Motor neuron (in vitro differentiated cells): ENCODE measurements around the gene MAN1C1. TPM values are rescaled to one million over a fixed set of nuclear protein-coding genes. Genes with fewer than 3 reads are reported as not detected.
"Not testable (repeated sequence)": the region's sequence is repeated elsewhere in the genome, so short reads cannot be mapped to it uniquely, and the experiment has no call there.

ENCODE experiments used
- ATAC-seq, 8 experiments: fragments of 200-7000 bp; cut with Tn5 transposase; replicated peaks in 6 of 8; 2 replicates each; pipeline ENCODE4 v1.8.0; 2021; ENCODE audit warnings: mild to moderate bottlenecking in 8 of 8, moderate library complexity in 8 of 8
- H3K27ac ChIP-seq, 2 donors: fragments of 250-450 bp; sonication (Bioruptor Pico); 2 replicates each; pipeline ENCODE4 v1.9.0; 2021; ENCODE audit warnings: antibody characterized with exemption in 2 of 2, mild to moderate bottlenecking in 2 of 2, moderate library complexity in 1 of 2
- H3K4me1 ChIP-seq, 2 donors: fragments of 250-450 bp; sonication (Bioruptor Pico); replicated peaks in 1 of 2; 2 replicates each; pipeline ENCODE4 v1.6.1; 2021; ENCODE audit warnings: antibody characterized with exemption in 2 of 2, mild to moderate bottlenecking in 2 of 2, moderate library complexity in 1 of 2
- H3K4me3 ChIP-seq, 5 donors: fragments of 250-450 bp; sonication (Bioruptor Pico); 2 replicates each; pipeline ENCODE4 v1.9.0; 2021; ENCODE audit warnings: antibody characterized with exemption in 5 of 5, mild to moderate bottlenecking in 5 of 5, moderate library complexity in 4 of 5
- WGBS, 10 experiments: fragments of 450-650 bp; shearing (Covaris generic); methylation state at CpG; one replicate each; pipeline ENCODE4 v1.0.0; 2022; 5-methylcytosine and 5-hydroxymethylcytosine counted together
- in situ Hi-C, 9 experiments: fragments of 400-800 bp; cut with MboI; loops; one replicate each; pipeline ENCODE4 v1.15.0; 2021; ENCODE audit warnings: low sequenced_read_pairs in 9 of 9, low pct_unique_long_range_greater_than_20kb in 2 of 9; ENCODE audit not compliant: unreplicated experiment in 9 of 9
- total RNA-seq, 8 experiments: library from RNA; unstranded; fragments of 300-600 nt; gene quantifications; 2 replicates each; pipeline versions ENCODE4 v1.2.3 to v1.2.4, GENCODE V29; 2022

Gene MAN1C1
- total RNA-seq, 8 experiments from 2014 or later: 1.2 to 67.4 (median 5.7) TPM

DNA sequence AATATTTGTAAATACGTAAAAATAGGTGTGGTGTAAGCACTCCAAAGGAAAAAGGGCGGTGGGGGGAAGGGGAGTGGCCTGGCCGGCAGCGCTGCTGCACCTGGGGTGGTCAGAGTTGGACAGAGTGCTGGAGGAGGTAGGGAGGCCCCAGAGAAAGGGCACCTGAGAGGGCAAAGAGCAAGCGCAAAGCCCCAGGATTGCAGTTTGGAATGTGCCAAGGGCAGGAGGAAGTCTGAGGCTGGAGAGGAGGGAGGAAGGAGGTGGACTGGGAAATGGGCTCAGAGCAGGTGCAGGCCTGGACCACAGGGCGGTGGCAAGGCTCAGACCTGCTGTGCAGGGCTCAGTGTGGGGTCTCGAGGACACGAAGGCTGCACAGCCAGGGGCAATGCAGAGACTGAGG lies 42.6 kb upstream of the MAN1C1 start:
- no peak overlapping the region for H3K4me3 ChIP-seq
- in situ Hi-C loops: no loop called here
- no peak overlapping the region for H3K27ac ChIP-seq
- 40 to 82% (median 70%) methylated on average over 1 to 7 of the region's 8 CpGs; no CpG with 5 or more reads in 3 of the 10 experiments for WGBS, 10 experiments
- no peak for ATAC-seq
- peaks cover 4 to 9% of the 10 kb centered on the region in 2 donors for H3K4me1 ChIP-seq

DNA sequence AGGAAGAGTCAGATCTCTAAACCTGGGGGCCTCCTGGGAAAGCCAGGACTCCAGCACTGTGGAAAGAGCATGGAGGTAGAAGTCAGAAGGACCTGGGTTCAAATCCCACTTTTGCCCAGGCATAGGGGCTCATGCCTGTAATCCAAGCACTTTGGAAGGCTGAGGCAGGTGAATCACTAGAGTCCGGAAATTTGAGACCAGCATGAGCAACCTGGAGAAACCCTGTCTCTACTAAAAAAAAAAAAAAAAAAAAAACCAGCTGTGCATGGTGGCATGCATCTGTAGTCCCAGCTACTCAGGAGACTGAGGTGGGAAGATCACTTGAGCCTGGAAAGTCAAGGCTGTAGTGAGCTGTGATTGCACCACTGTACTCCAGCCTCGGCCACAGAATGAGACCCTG lies 41.4 kb upstream of the MAN1C1 start:
- 70 to 100% (median 87%) methylated on average over 2 of the region's 2 CpGs; no CpG with 5 or more reads in 6 of the 10 experiments for WGBS, 10 experiments
- no peak for ATAC-seq
- Histone ChIP-seq H3K4me3 (no peak overlapping the region), H3K4me1 (peaks cover 0 to 7% of the 10 kb centered on the region in 2 donors), H3K27ac (no peak overlapping the region)
- in situ Hi-C loops: no loop called here

DNA sequence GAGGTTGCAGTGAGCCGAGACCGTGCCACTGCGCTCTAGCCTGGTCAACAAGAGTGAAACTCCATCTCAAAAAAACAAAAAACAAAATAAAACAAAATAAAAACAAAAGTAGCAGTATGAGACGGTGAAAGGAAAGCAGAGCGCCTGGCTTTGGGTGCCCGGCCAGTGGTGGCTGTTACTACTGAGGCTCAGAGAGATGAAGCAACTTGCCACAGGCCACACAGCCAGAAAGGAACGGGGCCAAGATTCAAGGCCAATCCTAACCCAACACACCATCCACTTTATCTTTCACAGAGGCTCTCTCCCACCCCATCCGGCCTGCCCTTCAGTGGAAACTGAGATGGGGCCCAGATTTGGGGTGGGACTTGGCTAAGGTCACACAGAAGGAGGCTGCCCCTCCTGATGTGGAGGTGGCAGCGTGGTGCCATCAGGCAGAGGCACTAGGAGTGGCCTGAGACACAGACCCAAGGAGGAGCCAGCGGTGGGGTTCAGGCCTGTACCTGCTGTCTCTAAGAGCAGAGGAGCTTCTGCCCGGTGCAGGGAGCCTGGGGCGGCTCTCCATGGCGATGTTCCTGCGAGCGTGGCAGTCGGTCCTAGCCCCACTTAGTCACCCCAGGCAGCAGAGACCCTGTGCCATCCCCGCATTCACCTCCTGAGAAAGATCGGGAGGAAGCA lies 40.0 kb upstream of the MAN1C1 start:
- Histone ChIP-seq H3K4me1 (peaks cover 0 to 13% of the 10 kb centered on the region in 2 donors), H3K4me3 (no peak overlapping the region), H3K27ac (no peak overlapping the region)
- 80 to 100% (median 89%) methylated on average over 1 to 16 of the region's 18 CpGs for WGBS, 10 experiments
- ATAC-seq: no peak
- in situ Hi-C loops: no loop called here

DNA sequence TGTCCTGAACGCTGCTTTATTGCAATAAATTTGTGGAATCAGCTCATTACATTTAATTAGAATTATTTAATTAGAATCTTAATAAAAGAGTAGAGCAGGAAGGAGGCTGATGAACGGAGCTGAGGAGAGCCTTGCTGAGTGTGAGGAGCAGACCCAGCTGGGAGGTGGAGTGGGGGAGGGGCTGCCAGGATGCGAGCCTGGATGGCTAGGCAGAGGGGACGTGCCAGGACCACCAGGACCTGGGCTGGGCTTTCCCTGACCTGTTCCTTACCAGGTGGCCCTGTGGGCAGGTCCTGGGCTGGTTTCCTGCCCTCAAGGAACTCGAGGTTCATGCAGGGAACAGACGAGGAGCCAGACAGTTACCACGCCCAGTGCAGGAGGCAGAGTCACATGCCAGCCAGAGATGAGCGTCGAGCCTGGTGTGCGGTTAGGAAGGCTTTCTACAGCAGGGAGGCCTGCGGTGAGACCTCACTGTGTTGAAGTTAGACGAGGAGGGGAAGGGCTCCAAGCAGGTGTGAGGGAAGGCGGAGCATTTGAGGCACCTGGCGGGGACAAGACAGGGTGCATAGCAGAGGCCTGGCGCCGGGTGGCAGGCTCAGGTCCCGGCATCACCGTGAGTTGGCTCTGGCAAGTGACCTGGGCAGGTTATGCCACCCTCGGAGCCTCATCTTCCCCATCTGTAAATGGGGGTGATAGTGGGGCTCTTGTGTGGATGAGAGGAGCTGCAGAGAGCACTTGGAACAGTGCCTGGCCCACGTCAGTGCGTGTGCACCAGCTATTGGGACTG lies 39.3 kb upstream of the MAN1C1 start:
- no peak overlapping the region for H3K4me3 ChIP-seq
- in situ Hi-C loops: no loop called here
- WGBS, 10 experiments: 47 to 83% (median 65%) methylated on average over 2 to 18 of the region's 21 CpGs; no CpG with 5 or more reads in 4 of the 10 experiments
- peaks cover 0 to 14% of the 10 kb centered on the region in 2 donors for H3K4me1 ChIP-seq
- no peak overlapping the region for H3K27ac ChIP-seq
- ATAC-seq: peak in 1 of 8 experiments; percentile 9

GRCh38 chr1:25579292-25580252 lies 37.0 kb upstream of the MAN1C1 start:
- peak in 1 of 8 experiments; percentile 50 for ATAC-seq
- peaks cover 0 to 10% of the 10 kb centered on the region in 2 donors for H3K4me1 ChIP-seq
- no peak overlapping the region for H3K4me3 ChIP-seq
- 40 to 93% (median 77%) methylated on average over 2 to 16 of the region's 19 CpGs for WGBS, 10 experiments
- H3K27ac ChIP-seq: no peak overlapping the region
- in situ Hi-C loops: no loop called here

DNA sequence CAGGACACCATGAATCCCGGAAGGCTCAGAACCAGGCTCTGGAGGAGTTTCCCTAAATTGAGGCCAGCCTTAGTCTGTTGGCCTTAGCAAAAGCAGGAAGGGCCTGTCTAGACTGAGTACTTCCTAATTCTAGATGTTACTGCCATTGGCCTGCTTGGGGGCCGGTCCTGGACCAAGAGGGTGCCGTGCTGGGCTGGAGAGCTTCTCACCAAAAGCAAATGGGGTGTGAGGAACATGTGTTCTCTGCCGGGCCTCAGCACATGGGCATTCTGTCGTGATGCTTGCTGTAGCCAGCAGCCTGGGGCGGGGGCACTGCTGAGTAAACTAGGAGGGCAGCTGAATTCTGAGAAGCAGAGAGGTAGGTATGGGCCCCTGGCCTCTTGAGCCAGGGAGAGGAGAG lies 35.7 kb upstream of the MAN1C1 start:
- 67 to 100% (median 76%) methylated on average over 1 to 6 of the region's 6 CpGs; no CpG with 5 or more reads in 4 of the 10 experiments for WGBS, 10 experiments
- peak in 4 of 8 experiments; percentile 10 to 44 (median 18) for ATAC-seq
- Histone ChIP-seq H3K4me3 (no peak overlapping the region), H3K27ac (no peak overlapping the region), H3K4me1 (peaks cover 0 to 10% of the 10 kb centered on the region in 2 donors)
- in situ Hi-C loops: no loop called here

- ATAC-seq: peak in 3 of 8 experiments; percentile 19 to 62 (median 29)
- Histone ChIP-seq H3K4me1 (peaks cover 0 to 10% of the 10 kb centered on the region in 2 donors), H3K27ac (no peak overlapping the region), H3K4me3 (no peak overlapping the region)
- in situ Hi-C loops: no loop called here
- WGBS, 10 experiments: 40 to 73% (median 61%) methylated on average over 1 to 5 of the region's 5 CpGs; no CpG with 5 or more reads in 5 of the 10 experiments
Observed at GRCh38 chr1:25581764-25582163, 34.8 kb upstream of the MAN1C1 start.

DNA sequence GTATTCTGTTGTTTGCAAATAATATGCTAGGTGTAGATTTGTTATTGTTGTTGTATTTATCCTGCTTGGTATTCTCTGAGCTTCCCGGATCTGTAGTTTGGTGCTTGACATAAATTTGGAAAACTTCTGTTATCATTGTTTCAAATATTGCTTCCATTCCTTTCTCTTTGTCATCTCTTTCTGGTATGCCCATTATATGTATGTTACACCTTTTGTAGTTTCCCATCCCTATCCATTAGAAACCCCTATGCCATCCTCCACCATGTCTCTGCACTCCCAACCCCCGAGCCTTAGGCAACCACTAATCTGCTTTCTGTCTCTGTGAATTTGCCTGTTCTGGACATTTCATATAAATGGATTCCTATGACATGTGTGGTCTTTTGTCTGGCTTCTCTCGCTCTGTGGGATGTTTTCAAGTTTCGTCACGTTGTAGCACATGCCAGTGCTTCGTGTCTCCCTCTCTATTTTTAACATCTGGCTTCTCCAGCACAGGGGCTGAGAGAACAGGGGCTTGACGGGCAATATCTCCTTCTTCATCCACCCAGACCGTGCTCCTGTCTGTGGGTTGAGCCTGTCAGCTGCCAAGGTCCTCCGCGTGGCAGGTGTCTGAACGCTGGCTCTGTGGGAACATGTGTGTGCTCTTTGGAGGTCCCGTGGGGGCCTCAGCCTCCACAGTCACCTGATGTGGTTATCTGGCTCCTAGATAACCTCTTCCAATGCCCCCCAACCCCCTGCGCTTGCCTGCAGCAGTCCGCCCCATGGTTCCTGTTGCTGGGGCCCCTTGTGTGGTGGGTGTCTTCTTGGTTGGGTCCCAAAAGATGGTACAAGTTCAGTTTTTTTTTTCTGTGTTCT lies 32.8 kb upstream of the MAN1C1 start:
- in situ Hi-C loops: no loop called here
- Histone ChIP-seq H3K27ac (no peak overlapping the region), H3K4me3 (no peak overlapping the region), H3K4me1 (peaks cover 2 to 10% of the 10 kb centered on the region in 2 donors)
- WGBS, 10 experiments: 40 to 100% (median 89%) methylated on average over 2 to 13 of the region's 14 CpGs; no CpG with 5 or more reads in 1 of the 10 experiments
- no peak for ATAC-seq

DNA sequence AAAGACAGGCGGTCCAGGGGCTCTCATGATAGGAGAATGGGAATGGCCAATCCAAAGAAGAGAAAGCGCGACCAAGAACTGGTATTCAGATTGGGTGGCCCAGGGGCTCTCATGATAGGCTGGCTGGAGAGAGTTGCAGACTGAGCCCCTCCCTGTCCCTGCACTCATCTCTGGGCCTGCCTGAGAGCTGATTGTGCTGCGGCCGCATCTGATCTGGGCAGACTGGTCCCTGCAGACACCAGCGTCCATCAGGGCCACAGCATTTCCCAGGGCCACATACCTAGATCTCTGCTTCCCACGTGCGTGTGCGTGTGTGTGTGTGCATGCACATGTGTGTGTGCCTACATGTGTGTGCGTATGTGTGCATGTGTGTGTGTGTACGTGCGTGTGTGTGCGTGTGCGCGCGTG lies 30.4 kb upstream of the MAN1C1 start:
- in situ Hi-C loops: no loop called here
- peak in 2 of 8 experiments; percentile 17 to 25 for ATAC-seq
- WGBS, 10 experiments: 72 to 90% (median 81%) methylated on average over 1 to 16 of the region's 16 CpGs; no CpG with 5 or more reads in 3 of the 10 experiments
- Histone ChIP-seq H3K4me1 (peaks cover 9 to 17% of the 10 kb centered on the region in 2 donors), H3K4me3 (no peak overlapping the region), H3K27ac (no peak overlapping the region)

- peaks cover 3 to 18% of the 10 kb centered on the region in 2 donors for H3K4me1 ChIP-seq
- in situ Hi-C loops: no loop called here
- 68 to 100% (median 90%) methylated on average over 2 to 8 of the region's 8 CpGs; no CpG with 5 or more reads in 1 of the 10 experiments for WGBS, 10 experiments
- H3K27ac ChIP-seq: no peak overlapping the region
- no peak overlapping the region for H3K4me3 ChIP-seq
- no peak for ATAC-seq
Observed at GRCh38 chr1:25587290-25587689, 29.3 kb upstream of the MAN1C1 start.

- 50 to 100% (median 87%) methylated on average over 1 to 3 of the region's 7 CpGs; no CpG with 5 or more reads in 4 of the 10 experiments for WGBS, 10 experiments
- peaks cover 3 to 18% of the 10 kb centered on the region in 2 donors for H3K4me1 ChIP-seq
- in situ Hi-C loops, ATAC-seq, H3K4me3 ChIP-seq, H3K27ac ChIP-seq: not testable (repeated sequence)
Observed at GRCh38 chr1:25588224-25588623, 28.4 kb upstream of the MAN1C1 start.

- peaks cover 3 to 18% of the 10 kb centered on the region in 2 donors for H3K4me1 ChIP-seq
- H3K27ac ChIP-seq, ATAC-seq, in situ Hi-C loops, H3K4me3 ChIP-seq: not testable (repeated sequence)
- 94 to 100% (median 96%) methylated on average over 1 to 13 of the region's 13 CpGs; no CpG with 5 or more reads in 5 of the 10 experiments for whole genome bisulfite sequencing, 10 experiments
Observed at GRCh38 chr1:25588786-25589185, 27.8 kb upstream of the MAN1C1 start.
